Airway epithelial cell (primary cell): ENCODE results near the gene TMEM183A. TPM values are rescaled to one million over a fixed set of nuclear protein-coding genes. Genes with fewer than 3 reads are reported as not detected.

Source experiments
- total RNA-seq: library from RNA; depleted of rRNA; stranded (reverse); fragments of >200 nt; gene quantifications from 2 replicates; pipeline ENCODE4 v1.2.3, GENCODE V29; 2015

Gene TMEM183A, protein sequence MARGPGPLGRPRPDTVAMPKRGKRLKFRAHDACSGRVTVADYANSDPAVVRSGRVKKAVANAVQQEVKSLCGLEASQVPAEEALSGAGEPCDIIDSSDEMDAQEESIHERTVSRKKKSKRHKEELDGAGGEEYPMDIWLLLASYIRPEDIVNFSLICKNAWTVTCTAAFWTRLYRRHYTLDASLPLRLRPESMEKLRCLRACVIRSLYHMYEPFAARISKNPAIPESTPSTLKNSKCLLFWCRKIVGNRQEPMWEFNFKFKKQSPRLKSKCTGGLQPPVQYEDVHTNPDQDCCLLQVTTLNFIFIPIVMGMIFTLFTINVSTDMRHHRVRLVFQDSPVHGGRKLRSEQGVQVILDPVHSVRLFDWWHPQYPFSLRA
- 83.1 and 85.8 TPM in 2 replicates for total RNA-seq

DNA sequence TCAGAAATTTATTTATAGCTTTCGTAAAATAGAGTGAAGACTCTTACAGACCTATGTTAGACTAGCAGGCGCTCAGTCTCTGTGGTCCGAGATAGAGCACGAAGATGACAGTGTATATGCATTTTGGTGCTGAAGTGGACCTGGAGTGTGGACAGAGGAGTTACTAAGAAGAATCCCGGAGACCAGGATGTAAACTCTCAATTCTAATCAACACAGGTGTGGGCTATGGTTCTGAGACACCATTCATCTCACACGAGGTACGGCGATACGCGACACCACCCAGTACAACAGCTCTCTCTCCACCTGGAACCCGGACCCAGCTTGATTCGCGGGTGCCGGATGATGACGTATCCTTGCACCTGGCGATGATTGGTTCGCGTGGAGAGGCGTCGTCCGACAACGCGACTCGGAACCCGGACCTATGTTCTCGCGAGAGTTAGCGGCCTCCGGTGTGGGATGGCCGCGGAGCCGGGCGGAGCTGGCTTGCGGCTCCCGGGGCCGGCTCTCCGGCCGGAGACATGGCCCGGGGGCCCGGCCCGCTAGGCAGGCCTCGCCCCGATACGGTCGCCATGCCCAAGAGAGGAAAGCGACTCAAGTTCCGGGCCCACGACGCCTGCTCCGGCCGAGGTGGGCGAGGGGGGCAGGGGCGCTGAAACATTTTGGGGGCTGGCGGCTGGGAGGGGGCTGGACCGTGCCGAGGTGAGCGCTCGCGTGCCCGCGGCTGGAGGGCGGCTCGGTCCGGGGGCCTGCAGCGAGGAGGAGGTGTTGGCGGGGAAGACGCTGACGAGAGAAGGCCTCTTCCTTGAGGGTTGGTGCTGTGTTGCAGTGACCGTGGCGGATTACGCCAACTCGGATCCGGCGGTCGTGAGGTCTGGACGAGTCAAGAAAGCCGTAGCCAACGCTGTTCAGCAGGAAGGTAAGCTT is at the start of gene TMEM183A:
Gene TMEM183A (plus strand): TSS at position 427 of the 924 bp plus-strand sequence. CDS start 92 bp downstream, at position 519.

GRCh38 chr1:202957733-202958543 is 49.2 kb upstream of the TMEM183A start, which contains the start of gene ADIPOR1:
TSS of gene ADIPOR1 (minus strand) at chr1:202958312. CDS start at chr1:202951070, 7,242 bp downstream.

DNA sequence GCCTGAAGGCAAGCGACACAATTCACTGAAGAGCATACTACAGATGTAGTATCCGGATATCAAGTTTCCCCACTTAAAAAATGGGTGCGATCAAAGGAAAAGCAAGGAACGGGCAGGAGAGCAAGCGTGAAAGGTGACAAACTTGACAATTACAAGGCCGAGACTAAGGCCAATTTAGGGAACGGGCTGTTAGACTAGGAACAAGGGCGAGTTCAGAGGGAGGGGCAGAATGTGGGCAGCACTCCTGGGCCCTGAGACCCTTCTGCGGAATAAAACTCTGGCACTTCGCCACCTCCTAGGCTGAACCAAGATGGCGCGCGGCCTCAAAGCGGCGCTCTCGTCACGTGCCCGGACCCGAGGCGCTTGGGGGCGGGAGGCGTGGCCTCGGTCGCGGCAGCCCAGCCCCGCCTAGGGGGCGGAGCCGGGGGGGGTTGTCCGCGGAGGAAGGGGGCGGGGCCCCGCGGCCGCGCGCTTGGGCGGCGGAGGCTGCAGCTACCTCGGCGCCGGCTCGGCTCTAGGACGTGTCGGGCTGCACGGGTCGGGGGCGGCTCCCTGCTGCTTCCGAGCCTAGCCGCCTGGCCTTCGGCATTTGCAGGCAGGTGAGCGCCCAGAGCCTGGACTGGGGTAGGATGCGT is 19.0 kb downstream of the TMEM183A start, which contains the start of gene PPFIA4:
Gene PPFIA4 (plus strand): TSS at position 461 of the 635 bp plus-strand sequence. CDS start 12,518 bp downstream, outside the sequence.

Other genes starting within 250 kb of the TMEM183A start
- 55.8 and 75.8 TPM in 2 replicates for gene KDM5B, start 199.0 kb upstream of the TMEM183A start, total RNA-seq
- gene PCAT6, start 196.4 kb upstream of the TMEM183A start, total RNA-seq: 0.93 and 2.9 TPM in 2 replicates
- 3.4 and 6.9 TPM in 2 replicates for gene RABIF, start 118.2 kb upstream of the TMEM183A start, total RNA-seq
- 16.4 and 19.0 TPM in 2 replicates for gene KLHL12, start 80.1 kb upstream of the TMEM183A start, total RNA-seq
- gene ADIPOR1, start 49.1 kb upstream of the TMEM183A start, total RNA-seq: 97.3 and 108 TPM in 2 replicates
- gene CYB5R1, start 40.1 kb upstream of the TMEM183A start, total RNA-seq: 83.6 and 96.8 TPM in 2 replicates
- gene PPFIA4, start 19.1 kb downstream of the TMEM183A start, total RNA-seq: 2.0 and 2.6 TPM in 2 replicates
- gene MYOG, start 78.6 kb downstream of the TMEM183A start, total RNA-seq: not detected in 2 replicates
- gene ADORA1, start 120.4 kb downstream of the TMEM183A start, total RNA-seq: 0.09 and 0.14 TPM in 2 replicates
- not detected in 2 replicates for gene MYBPH, start 168.5 kb downstream of the TMEM183A start, total RNA-seq
- 0.09 and 0.35 TPM in 2 replicates for gene CHI3L1, start 179.3 kb downstream of the TMEM183A start, total RNA-seq
- not detected in 2 replicates for gene CHIT1, start 222.3 kb downstream of the TMEM183A start, total RNA-seq